GM18511 (cell line): Measurements from ENCODE around the gene NUP37.
A peak's percentile ranks its signal among the peaks of the same experiment; 100 is the strongest.
"Not testable (repeated sequence)": the region's sequence is repeated elsewhere in the genome, so short reads cannot be mapped to it uniquely, and the experiment has no call there.

Experiments used
- ATAC-seq: cut with Tn5 transposase; IDR thresholded peaks from one replicate; pipeline ENCODE4 v1.9.1; 2021; ENCODE audit warnings: mild to moderate bottlenecking, moderate library complexity; ENCODE audit not compliant: unreplicated experiment

The NUP37 gene

GRCh38 chr12:102095677-102096263, 24.1 kb downstream of the NUP37 start:
- no peak for ATAC-seq

DNA sequence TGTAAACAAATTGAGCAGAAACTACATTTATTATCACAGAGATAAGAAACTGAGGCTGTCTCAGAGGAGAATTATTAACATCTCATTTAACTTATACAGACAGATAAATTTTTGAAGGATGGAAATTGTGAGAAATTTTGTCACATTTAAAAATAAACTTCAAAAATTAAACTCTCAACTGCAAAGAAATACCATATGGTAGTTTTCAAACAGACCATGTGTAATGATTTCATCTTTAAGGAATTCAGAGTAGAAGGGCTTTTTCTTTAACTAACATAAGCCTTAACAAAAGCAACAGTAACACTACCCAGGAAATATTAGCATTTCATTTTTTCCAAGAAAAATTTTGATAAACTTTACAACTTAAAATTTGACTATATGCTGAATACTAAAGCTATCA, 26.6 kb downstream of the NUP37 start:
- no peak for ATAC-seq

DNA sequence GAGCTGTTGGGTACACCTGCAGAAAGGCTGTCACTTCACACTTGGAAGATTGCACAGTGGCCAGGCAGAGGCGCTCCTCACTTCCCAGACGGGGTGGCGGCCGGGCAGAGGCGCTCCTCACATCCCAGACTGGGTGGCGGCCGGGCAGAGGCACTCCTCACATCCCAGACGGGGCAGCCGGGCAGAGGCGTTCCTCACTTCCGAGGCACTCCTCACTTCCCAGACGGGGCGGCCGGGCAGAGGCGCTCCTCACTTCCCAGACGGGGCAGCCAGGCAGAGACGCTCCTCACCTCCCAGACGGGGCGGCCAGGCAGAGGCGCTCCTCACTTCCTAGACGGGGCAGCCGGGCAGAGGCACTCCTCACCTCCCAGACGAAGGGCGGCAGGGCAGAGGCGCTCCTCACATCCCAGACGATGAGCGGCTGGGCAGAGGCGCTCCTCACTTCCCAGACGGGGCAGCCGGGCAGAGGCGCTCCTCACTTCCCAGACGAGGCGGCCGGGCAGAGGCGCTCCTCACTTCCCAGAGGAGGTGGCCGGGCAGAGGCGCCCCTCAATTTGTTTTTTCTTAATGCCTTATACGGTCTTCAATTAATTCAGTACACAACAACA, 30.6 kb downstream of the NUP37 start:
- ATAC-seq: not testable (repeated sequence)

- no peak for ATAC-seq
Observed at GRCh38 chr12:102080842-102081241, 39.1 kb downstream of the NUP37 start.

GRCh38 chr12:102072092-102072491, 47.8 kb downstream of the NUP37 start:
- ATAC-seq: not testable (repeated sequence)

DNA sequence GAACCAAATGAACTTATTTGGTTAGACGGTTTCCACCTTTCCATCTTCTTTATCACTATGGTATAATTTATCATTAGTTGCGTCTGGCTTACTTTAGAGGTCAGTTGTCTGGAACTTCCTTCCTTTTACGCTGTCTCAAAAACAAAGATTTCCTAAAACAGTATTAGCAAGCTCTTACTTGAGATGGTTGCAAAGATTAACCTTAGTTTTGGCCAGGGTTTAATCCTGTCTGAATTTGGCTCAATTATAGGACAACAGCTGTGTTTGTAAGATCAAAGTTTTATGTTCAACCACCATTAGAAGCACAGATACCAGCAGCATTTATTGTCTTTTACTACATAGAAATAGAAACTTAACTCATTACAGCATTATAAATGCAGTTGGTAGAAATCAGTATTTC, 50.2 kb downstream of the NUP37 start:
- no peak for ATAC-seq

DNA sequence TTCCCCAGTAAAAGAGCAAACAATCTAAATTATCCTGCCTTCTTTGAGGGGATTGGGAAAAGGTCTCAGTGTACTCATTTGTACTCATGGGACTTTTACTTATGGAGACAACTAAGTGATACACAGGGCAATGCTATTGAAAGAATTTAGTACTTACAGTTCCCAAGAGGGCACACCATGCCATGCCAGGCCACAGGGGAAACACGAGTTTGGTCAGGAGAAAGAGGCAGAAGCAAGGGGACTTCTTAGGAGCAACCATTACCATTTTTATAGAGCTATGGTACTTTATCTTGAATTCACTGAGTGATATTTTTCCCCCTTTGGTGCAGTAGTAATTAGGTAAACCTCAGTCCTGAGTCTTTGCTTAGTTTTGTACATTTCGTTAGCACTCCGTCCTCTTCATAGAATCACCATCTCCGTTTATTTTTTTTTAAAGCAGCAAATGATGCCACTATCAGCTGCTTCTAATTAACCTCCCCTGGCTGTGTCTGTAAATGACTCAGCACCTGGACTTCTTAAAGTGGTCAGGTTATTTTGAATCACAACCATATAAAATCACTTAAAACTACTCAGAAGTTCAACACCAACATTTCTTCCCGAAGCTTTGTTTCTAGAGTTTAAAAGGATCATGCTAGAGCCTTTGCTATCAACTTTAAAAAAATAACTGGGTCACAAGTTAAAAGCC, 52.2 kb downstream of the NUP37 start:
- ATAC-seq: no peak

GRCh38 chr12:102064476-102064875, 55.4 kb downstream of the NUP37 start:
- no peak for ATAC-seq

DNA sequence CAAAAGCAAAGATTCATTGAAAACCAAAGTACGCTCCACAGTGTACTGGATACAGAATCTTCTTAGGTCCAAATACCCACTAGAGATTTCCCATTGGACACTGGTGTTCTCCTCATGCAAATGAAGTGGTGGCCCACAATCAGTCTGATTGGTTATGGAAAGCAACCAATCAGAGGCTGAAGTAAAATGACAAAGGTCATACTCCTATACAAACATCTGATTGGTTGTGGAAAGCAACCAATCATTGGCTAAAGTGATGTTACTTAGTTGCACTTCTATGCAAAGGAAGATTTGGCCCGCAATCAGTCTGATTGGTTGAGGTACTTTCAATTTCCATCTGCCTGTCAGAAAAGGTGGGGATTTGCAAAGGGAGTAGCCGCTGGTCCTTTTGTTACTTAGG, 56.8 kb downstream of the NUP37 start:
- ATAC-seq: no peak

DNA sequence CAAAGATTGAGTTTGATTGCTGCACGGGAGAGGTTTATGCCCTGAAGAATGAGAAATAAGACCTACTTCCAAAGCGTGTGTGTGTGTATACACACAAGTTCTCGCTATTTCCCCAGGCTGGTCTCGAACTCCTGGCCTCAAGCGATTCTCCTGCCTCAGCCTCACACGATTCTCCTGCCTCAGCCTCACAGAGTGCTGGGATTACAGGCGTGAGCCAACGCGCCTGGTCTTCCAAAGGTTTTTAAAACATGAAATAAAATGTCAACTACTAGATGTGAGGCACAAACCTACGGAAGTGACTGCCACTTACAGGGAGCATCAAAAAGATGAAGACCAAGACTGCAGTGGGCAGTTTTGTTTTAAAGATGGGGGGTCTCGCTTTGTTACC, 57.5 kb downstream of the NUP37 start:
- no peak for ATAC-seq

DNA sequence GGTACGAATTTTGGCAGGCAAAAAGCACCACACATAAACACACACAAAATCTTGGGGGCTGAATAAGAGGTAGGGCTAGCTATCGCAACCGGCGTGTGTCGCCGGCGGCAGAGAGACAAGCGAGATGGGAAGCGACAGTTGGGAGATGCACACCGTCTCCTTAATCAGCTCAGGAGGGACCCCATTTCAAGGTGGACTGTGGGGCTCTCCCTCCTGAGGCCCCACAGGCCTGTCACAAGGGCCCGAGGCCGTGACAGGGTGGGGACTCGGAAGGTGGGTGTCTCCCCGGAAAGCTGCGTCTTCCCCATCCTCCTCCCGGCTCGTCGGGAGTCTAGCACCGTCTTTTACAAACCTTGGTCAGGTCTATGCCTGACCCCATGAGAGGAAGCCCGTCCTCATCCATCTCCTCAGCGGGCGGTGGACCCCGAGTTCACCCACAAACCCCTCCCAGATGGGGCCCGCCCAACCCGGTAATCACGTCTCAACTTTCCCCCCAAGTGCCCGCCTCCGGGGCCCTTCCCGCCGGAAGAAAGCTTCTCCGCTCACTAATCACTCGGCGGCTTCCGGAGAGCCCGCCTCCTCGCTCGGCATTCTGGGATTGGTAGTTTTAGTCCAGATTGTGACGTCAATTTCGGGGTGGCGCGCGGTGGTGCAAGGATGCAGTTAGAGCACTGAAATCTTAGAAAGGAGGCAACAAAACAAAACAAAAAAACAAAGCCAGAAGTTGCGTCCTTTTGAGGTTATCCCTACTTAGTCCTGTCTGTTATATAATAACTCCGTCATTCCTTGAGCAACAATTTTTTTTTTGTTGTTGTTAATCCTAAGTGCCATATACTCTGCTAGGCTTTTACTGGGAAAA, 58.1 kb downstream of the NUP37 start, which contains the start of gene WASHC3:
WASHC3 (minus strand) TSS at position 432 of the 859 bp plus-strand sequence; CDS start at position 403, 29 bp downstream.
- peak; percentile 97 for ATAC-seq

DNA sequence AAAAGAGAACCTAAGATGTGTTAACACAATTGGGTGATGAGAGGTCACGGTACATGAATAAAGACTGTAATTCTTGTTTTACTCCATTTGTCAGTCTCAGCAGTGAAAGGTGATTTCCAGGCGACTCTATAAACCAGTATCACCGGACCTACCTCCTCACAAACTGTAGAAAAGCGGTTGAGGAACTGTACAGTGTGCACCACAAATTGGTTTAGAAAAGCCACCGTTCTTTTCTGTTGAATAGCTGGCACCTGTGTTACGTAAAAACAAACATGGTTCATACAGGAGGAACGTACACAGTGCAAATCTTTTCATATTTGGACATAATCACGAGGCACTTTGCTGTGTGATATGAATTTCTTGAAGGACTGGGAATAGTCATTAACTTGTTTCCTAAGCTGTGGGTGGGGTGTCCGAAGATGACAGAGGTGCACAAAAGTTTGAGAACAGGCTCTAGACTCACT, 58.8 kb downstream of the NUP37 start:
- ATAC-seq: peak; percentile 25

DNA sequence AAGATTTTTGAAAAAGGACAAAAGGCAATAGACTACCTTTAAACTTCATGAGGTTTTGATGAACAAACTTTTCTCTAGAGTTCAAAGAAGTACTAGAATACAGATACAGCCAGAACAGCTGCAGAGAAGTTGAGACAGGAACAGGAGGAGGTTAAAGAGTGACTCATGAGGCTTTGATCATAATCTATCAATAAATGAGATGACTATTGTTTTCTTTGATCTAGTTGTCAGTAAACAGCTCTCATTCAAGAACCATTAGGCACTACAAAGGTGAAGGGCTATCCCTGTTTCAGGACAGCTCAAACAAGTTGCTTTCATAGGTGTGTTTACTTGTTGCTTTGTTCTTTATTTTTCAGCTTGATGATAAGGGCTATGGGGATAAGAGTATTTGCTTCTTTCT, 60.6 kb downstream of the NUP37 start:
- no peak for ATAC-seq

GRCh38 chr12:102054345-102054744, 65.6 kb downstream of the NUP37 start:
- no peak for ATAC-seq

- ATAC-seq: no peak
Observed at GRCh38 chr12:102053062-102053349, 66.9 kb downstream of the NUP37 start.

DNA sequence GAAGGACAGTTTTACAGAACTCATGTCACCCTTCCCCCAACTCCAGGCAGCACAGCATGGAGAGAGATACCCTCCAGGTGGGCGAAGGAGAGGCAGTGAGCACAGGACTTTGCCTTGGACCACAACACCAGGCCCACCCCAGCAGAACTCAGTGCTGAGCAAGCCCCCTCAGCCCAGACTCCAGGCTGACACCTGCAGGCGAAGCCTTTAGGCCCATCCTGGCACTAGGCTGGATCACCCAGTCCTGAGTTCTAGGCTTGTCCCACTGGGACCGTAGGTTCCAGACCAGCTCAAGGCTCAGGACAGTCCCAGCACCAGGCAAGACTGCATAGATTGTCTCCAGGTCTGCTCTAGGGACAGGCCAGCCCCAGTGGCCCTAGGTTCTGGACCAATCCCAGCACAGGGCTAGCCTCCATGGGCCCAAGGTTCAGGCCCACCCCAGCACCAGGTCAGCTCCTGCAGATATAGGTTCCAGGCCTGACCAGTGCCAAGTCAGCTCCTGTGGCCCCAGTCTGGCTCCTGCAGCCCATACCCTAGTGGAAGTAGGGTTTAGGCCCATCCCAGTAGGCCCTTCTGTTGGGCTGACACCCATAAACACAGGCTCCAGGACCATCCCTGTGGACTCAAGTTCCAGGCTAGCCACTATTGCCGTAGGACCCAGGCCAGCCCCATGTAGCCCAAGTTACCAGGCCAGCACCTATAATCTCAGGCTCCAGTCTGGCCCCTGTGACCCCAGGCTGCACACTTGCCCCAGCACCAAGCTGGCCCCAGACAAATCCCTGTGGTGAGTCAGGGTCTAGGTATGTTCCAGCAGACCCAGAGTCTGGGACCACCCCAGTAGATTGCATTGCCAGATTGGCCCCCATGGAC, 67.5 kb downstream of the NUP37 start:
- no peak for ATAC-seq

- ATAC-seq: no peak
Observed at GRCh38 chr12:102051431-102051965, 68.4 kb downstream of the NUP37 start.

DNA sequence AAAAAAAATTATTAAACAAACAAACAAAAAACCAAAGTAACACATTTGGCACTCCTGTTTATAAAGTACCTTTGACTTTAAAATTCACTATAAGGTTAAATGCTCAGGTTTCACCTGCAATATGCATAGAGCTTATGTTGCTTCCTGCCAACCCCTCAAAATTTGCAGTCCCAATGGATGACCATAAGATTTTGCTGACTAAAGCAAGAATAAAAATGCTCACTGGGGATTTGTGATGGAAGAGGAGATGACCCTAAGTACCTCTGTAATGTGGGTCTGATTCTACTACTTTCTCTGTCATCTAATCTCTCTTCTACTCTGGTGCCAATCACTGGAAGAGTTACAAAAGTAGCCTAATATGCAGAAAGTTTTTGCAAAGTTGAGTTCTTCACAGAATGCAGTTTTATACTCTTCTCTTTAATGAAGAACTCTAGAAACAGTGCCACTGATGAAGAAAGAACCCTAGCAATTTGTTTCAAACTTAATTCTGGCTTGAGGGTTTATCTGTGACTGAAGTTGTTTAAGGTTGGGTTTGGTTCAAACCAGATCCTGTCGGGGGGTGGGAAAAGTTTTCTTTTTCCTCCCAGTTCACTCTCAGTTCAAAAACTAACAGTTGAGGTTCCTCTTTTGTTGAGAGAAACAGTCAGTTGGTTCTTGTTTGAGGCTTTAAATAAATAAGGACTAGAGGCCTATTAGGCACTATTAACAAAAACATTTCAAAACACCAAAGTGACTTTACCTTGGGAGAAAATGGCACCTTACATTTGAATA, 69.1 kb downstream of the NUP37 start:
- ATAC-seq: no peak

- peak; percentile 67 for ATAC-seq
Observed at GRCh38 chr12:102043928-102044327, 76.0 kb downstream of the NUP37 start.
